Forelimb muscle (tissue), 1 donor: Measurements from ENCODE around the gene SNED1. TPM values are rescaled to one million over a fixed set of nuclear protein-coding genes. Genes with fewer than 3 reads are reported as not detected.

ENCODE experiments used
- DNase-seq: peaks from one replicate; pipeline ENCODE4 v3.0.0-alpha.2; 2013; ENCODE audit warnings: low read depth
- polyA plus RNA-seq: library from polyadenylated mRNA; unstranded; fragments of 120-200 nt; gene quantifications from one replicate; pipeline ENCODE4 v1.2.1, GENCODE V29; 2013; ENCODE audit not compliant: insufficient read length

Gene SNED1
- polyA plus RNA-seq = 3.6 TPM

DNA sequence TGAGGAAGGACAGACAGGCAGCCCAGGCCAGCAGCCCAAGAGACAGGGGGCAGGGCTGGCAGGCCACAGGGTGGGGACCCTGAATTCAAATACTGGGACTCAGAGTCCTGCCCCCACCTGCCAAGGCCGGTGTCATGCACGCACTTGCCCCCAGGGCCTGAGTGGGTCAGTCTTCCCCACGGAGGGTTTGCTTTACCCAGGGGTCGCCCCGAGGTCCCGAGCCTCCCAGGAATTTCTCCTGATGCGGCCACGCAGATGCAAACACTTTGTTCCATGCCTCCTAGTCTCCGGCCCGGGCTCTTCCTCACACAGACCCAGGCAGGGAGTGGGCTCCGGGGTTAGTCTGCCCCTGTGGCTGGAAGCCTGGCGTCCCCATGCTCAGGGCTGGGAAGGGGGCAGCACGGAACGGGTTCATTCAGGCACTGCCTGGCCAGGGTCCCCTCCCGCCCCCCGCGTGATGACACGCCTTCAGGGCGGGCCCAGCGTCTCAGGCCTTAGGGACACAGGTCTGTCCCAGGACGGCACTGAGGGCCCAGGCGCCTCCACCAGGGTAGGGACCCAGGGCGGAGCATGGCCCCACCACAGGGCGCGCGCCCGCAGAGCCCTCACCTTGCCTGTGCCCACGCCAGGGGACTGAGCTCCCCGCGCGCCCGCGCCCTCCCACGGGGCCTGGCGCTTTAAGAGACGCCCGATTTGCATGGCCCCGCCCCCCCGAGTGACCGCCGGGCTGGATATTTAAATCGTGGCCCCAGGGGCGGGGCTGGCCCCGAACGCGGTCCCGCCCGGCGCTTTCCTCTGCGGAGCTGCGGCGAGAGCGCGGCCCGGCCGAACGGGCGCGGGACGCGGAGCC, at the start of gene SNED1:
SNED1 (plus strand) TSS at position 763 of the 850 bp plus-strand sequence. CDS start 220 bp downstream, outside the sequence.
- no peak for DNase-seq

DNA sequence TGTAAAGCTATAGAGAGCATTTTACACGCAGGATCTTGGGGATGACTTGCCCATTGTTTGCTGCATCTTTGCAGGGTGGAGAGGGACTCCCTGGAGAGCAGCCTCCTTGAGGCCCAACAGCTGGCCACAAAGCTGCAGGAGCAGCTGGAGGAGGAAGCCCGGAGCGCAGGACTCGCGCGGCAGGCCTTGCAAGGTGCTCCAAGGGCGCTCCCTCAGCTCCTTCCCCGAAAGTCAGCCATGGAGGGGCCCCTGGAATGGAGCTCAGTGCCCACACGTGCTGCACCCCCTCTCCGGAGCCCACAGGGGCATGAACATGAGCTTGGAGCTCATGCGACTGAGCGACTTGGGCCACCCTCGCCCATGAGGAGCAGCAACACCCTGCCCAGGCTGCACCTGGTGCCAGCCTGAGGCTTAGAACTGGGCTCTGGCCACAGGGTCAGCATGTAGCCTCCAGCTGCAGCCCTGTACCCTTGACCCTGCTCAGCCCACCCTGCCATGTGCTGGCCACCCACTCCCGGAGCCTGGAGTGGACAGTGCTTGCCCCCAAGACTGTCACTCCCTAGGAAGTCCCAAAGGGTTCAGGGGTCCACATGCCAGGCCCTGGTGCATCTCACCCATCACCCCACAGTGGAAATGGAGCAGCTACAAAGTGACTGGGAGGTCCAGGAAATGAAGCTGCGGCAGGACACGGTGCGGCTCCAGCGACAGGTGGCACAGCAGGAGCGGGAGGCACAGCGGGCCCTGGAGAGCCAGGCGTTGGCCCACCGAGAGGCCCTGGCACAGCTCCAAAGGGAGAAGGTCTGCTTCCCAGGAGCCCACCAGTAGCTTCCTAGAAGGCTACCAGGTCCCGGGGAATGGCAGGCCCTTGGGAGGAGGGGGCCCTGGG, 49.3 kb upstream of the SNED1 start:
- no peak for DNase-seq

DNA sequence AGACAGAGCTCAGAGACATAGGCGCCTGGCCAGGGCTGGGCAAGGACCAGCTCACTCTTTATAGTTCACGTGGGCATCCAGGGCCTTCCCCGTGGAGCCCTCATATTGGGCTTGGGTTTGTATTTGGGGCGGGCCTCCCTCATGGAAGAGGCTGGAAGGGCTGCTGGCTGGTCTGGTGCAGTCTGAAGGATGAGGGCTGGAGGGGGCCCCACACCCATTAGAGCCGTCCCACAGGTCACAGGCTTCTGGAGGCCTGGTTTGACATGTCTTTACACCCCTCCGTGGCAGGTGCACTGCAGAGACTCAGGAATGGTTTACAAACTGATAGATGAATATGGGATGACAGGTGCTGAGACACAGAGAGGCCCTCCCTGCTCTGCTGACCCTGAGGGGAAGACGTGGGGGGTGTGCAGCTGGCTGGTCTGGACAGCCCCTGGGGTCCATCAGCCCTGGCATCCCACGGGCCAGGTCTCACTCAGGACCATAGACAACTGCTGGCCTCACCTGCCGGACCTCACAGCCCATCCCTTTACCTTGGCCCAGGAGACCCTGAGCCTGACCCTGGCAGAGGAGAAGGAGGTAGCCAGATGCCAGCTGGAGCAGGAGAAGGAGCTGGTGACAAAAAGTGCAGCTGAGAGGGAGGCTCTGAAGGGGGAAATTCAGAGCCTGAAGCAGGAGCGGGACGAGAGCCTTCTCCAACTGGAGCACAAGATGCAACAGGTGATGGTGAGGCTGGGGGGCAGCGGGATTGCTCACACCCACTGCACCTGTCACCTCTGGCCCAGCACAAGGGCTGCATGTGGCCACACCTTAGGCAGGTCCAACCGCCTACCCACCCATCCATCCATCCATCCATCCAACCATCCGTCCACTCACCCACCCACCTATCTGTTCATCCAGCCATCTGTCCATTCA, 48.4 kb upstream of the SNED1 start:
- no peak for DNase-seq

DNA sequence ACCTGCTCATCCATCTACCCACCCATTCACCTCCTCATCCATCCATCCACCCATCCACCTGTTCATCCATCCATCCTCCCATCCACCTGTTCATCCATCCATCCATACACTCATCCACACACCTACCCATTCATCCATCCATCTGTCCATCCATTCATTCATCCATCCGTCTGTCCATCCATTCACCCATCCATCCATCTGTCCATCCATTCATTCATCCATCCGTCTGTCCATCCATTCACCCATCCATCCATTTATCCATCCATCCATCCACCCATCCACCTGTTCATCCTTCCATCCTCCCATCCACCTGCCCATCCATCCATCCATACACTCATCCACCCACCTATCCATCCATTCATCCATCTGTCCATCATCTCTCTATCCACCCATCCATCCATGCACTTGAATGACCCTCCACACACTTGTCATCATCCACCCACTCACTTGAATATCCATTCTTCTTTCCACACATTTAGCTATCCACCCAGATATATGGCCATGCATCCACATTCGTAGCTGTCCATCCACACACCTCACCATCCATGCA, 47.3 kb upstream of the SNED1 start:
- DNase-seq = no peak

DNA sequence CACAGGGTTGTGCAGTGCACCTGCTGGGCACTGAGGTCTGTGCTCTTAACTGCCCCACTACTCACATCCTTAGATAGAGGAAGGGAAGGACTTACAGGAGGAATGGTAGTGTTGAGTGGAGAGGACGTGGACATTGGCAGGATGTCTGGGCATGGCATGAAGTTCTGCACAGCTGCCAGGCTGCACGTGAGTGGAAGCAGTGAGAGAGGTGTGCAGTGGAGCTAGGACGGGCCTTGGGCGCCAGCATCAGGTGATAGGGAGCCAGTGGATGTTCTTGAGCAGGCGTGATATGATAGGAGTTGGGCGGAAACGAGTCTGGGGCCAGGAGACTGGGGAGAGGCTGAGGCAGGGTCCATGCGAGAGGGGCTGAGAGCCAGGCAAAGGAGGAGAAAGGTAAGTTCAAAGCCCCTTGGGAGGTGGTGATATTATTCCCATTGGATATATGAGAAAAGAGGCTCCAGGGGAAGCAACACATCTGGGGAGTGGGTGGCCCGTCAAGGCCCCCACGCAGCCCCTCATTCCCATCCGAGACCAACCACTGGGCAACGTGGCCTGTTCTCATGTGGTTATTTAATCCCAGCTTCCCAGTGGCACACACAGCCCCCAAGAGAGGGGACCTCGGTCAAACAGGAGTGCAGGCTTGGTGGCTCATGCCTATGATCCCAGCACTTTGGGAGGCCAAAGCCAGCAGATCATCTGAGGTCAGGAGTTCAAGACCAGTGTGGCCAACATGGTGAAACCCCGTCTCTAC, 45.7 kb upstream of the SNED1 start:
- no peak for DNase-seq

DNA sequence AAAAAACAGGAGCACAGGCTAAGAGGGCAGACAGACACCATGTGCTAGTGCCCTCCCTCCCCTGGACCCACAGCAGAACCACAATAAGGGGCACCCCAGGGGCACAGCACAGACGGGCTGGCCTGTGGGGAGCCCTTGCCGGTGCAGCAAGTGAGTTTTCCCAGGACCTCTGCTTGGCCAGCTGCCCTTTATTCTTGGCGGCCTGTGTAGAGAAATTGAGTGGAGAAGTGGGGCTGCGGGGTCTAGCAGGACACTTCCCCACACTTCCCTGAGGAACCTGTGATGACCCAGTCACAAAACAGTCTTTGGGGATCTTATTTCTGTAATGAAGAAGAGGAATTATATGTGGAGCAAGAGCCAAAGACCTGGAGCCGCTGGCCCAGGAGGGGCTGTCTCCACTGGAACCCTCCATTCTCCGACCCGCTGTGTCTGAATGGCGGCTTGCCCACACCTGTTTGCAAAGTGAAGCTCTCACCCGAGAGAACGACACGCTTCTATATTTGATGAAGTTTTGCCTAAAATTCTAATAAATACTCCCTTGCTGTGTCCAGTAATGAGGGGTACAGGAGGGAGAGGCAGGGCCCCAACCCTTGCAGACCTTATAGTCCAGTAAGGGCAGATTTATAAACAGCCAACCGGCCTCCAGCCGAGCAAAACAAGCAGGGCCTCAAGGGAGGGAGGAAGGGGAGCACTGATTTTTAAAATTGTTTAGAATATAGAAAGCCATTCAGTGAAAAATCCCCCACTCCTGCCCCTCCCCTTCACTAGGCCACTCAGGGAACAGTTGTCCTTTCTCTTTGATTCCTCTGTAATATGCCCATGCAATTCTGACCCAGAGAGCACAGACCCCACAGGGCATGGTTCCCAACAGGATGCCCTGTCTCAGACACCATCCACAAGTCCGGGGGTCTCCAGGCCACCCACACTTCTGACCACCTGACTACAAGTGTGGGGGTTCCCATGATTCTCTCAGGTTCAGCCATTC, 44.7 kb upstream of the SNED1 start:
- DNase-seq = no peak

DNA sequence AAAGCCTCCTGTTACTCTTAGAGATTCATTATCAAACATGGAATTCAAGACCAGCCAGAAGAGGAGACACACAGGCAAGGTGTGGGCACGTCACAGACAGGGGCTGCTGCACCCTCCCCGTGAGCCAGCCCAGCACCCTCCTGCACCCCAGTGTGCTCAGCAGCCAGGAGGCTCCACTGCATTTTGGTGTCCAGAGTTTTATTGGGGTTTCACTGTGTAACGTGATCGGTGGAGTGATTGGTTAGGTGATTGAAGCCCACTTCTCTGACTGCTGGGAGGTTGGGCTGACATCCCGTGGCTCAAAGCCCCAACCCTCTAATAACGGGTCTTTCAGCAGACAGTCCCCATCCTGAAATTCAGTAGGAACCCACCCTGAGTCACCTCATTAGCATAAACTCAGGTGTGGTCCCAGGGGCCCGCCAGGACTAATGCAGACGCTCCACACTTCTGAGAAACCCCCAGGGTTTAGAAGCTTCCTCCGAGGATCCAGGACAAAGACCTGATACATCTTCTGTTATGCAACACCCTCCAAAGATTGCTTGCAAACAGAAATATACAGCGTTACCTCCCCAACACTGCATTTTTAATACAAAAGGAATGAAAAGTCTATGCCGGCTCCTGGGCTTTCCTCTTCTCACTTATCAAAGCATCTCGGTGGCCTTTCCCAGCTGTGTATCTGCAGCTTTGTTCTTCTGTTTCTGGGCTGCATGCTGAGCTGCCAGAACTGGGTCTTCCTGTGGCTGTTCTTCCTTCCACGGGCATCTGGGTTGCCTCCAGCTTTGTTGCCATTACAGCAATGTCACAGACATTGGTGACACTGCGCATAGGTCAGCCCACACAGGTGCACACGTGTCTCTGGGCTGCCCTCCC, 43.7 kb upstream of the SNED1 start:
- no peak for DNase-seq

DNA sequence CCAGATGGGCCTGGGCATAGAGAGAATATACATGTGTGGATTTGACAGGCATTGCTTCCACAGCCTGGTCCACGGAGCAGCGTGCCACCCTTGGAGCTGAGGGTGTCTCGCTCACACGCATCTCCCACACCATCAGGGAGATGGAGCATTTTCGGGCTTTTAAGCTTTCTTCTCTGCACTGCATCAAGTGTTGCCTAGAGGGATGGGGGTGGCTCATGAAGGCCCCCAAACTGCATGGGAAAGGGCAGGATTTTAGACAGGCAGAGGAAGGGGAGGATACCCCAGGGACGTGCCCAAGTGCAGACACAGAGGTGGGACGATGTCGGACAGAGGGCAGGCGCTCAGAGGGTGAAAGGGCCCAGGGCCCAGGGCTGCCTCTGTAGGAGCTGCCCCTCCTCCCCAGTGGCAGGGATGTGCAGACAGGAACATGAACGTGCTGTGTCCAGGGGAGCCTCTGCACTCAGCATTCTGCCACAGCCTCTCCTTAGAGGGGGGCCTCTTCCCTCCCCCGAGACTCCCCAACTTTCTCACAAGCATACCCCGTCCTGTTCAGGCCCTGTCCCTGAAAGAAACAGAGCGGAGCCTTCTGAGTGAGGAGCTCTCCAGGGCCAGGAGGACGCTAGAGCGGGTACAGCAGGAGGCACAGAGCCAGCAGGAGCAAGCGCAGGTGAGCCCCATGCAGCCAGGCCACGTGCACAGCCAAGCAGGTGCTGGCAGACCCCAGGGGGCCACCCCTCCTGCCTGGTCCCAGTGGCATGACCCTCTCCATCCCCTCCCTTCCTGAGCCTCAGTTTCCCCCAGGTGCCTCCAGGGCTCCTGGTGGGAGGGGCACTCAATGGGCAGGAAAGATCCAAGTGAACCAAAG, 42.9 kb upstream of the SNED1 start:
- DNase-seq = no peak

DNA sequence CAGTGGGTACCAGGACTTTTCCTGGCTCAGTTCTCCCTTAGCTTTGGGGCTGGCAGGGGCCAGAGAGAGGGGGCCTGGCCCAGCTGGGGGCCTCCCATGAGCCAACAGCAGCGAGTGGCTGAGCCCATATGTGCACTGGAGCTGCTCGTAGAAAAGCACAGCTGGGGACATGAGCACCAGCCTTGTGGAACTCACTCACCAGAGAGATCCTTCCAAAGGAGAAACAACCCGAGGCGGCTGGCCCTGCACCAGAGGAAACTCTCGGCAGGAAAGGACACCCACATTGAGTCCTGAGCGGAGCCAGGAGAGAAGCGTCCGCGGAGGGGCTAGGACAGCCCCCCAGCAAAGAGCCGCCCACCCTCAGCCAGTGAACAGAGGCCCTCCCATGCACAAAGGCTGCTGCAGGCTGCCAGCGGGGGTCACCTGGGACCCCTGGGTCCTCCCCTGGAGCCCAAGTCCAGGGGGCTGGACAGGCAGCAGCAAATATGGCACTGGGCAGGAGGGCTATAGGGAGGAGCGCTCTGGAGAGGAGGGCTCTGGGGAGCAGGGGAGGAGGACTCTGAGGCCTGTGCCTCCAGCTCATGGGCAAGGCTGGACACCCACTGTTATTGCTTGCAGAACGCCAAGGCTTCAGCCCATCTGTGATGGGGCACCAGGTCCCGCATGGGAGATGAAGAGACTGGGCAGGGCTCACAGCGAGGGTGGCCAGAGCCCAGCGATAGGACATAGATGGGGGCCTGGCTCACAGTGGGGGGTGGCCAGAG, 42.1 kb upstream of the SNED1 start:
- no peak for DNase-seq

DNA sequence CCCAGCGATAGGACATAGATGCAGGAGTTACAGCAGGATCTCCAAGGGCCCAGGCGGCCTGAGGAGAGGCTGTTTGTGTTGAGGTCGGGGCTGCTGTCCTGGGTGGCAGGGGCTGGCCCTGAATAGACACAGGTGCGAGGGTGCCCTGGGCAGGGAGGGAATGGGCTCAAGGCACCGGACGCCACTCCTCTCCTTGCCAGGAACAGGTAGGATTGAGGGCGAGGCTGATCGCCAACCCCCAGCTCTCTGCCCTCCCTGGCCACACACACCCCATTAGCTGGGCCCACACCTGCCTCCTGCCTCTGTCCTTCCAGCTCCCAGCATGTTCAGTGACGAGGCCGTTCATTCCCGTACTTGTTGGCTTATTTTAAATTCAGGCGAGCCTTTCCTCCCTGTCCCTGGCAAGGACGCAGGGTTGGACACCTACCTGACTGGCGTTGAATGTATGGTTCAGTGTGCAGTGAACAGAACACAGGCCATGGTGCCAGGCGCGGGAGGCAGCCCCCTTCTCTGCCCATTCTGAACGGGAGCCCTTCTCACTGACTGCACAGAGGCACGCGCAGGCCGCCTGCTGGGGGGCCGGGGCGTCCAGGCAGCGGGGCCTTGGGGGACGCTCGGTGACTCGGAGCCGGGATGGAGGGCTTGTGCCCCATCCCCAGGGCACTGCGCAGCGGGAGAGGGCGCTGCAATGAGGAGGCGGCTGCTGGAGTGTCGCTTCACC, 41.3 kb upstream of the SNED1 start:
- DNase-seq = no peak

DNA sequence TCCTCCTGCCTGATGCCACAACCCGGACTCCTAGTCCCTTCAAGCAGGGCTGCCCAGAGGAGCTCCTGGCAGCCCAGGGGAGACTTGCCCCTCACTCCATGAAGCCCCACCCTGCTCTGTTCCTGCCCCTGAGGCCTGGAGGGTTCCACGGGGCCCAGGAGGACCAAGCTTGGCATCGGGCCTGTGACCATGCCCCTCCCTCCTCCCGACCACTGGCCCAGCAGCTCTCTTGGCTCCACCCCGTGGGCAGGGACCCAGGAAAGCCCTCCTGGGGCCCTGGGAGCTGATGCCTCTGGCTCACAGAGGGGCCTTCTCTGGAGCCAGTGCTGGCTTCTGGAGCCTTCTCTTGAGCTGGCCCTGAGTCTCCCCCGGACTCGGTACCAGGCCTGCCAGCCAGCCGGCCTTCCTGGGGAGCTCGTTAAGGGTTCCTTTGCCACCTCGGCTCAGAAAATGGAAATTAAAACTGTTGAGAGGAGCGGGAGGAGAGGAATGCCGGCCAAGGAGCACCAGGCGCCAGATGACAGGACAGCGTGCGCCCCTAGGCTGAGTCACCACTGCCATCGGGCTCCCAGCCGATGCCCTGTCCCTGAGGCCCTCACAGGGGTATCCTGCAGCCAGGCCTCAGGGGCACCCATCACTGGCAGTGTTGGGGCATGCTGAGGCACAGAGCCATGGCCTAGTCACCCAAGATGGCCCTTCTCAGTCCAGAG, 40.6 kb upstream of the SNED1 start:
- no peak for DNase-seq

DNA sequence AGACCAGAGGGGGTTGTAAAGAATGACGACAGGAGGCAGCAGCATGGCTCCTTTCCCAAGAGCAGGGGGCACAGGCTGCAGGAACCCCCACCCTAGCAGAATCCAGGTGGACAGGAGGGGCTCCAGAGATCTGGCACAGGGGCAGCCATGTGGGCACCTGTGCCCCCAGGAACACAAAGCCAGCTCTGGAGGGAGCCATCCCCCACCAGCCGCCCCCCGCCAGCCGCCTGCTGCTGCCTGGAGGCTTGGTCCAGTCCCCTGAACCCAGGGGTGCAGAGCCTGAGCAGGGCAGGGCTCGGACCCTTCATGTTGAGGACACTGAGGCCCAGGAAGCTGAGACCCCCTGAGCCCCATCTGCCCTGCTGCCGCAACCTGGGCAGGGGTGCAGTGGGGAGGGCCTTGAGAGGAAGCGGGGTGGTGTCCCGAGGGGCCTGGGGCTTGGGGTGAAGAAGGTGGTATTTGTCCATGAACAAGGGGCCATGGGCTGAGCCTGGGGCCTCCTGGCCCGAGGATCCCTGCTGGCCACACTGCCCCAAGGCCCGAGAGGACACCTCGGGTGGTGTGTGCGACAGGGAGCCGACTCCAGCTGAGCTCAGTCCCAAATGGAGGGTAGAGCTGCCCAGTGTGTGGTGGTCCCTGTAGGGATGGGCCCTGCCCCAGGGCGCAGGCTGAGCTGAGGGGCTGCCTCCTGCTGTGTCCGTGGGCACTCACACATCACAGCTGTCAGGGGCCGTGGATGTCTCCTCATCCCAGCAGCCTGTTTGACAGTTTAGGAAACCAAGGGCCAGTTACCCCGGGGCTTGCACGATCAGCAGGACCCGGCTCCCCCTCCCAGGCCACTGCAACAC, 39.8 kb upstream of the SNED1 start:
- no peak for DNase-seq

DNA sequence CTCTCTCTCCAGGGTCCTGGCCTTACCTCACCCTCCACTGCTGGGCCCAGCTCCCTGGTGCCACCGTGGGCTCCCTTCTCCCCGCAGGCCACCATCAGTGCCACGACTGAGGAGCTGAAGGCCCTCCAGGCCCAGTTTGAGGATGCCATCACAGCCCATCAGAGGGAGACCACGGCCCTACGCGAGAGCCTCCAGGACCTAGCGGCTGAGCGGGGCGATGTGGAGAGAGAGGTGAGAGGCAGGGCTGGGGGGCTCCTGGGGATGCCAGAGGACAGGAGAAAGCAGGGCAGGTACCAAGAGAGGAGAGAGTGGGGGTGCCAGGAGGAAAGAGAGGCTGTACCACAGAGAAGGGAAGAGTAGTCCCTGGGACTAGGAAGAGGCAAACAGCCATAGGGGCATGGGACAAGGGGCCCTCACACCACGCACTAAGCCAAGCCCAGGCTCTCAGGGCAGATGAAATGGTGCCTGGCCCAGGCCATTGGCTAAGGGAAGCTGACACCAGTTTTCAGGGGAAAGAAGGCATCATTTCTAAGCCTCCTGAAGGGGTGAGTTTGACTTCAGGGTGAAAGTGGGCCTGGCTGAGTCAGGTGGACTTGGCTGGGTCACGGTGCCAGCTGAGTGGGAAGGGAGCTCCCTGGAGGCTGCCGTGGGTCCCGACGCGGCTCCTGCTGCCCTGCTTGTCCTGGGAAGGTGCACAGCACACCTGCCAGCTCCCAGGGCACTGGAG, 39.0 kb upstream of the SNED1 start:
- no peak for DNase-seq

DNA sequence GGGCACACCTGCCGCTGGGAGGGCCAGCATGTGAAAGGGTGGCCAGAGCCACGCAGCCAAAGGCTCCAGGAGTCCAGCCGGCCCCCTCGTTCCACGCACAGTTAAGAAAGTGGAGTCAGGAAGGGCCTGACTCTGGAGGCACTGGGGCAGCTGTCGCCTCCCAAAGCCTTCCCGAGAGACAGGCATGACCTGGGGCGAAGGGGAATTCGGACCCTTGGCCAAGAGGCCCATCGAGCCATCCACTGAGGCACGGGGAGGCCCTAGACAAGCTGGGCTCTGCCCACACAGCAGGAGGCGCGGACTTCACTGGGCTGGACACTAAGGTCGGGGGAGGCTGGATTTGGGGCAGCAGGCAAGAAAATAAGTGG, 38.5 kb upstream of the SNED1 start:
- DNase-seq = no peak
